Measurements from ENCODE around the gene PPP1R12B. TPM values are rescaled to one million over a fixed set of nuclear protein-coding genes. Genes with fewer than 3 reads are reported as not detected.
"Not testable (repeated sequence)": the region's sequence is repeated elsewhere in the genome, so short reads cannot be mapped to it uniquely, and the experiment has no call there.

The PPP1R12B gene
- total and polyA plus RNA-seq, 2 experiments from 2014 or later = 8.1 to 15.0 TPM

DNA sequence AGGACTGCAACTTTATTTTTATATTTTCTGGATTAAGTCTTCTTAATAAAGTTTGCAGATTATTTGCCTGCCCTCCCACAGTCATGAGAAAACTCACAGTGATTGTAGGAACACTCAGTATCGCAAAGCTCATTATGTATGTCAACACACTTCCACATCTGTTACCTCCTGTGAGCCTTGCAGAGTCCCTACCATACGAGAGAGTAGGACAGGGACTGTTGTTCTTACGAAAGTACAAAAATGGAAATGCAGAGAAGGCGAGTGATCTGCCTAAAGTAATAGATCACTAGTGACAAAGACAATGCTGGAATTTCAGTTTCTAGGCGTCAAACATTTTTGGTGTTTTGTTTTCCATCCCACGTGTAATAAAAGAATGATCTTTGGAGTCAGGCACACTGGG lies 230.1 kb downstream of the PPP1R12B start:
- Histone ChIP-seq H3K4me2 (peak overlapping the region; percentile 30), H4K20me1 (ENCODE audit: insufficient read depth, poor library complexity, severe bottlenecking) (no peaks in the 10 kb centered on the region), H3K36me3 (replicated peaks; ENCODE audit: insufficient read depth, low read depth) (no peaks in the 10 kb centered on the region), H2AFZ (no peak overlapping the region), H3K9me3 (ENCODE audit: low read depth) (no peaks in the 10 kb centered on the region), H3K4me1 (ENCODE audit: insufficient read depth) (peaks cover 35% of the 10 kb centered on the region), H3K9me2 (replicated peaks; ENCODE audit: insufficient read depth) (no peaks in the 10 kb centered on the region), H3K79me2 (no peaks in the 10 kb centered on the region), H3K4me3 (no peak overlapping the region), H3K27me3 (no peaks in the 10 kb centered on the region), H3K27ac (peak overlapping the region; percentile 64)
- DNase-seq (ENCODE audit: low spot score) = no peak
- 50% methylated on average over 6 of the region's 6 CpGs for WGBS (ENCODE audit: low lambda C conversion rate, missing lambda C conversion rate)
- TF ChIP-seq EZH2phosphoT487 (IDR thresholded peaks at IDR 0.05; ENCODE audit: low read depth, severe bottlenecking, unreplicated experiment) = no peak
- no peak for TF ChIP-seq EZH2 (IDR thresholded peaks at IDR 0.05; ENCODE audit: borderline replicate concordance)
- TF ChIP-seq, protein P1, sequence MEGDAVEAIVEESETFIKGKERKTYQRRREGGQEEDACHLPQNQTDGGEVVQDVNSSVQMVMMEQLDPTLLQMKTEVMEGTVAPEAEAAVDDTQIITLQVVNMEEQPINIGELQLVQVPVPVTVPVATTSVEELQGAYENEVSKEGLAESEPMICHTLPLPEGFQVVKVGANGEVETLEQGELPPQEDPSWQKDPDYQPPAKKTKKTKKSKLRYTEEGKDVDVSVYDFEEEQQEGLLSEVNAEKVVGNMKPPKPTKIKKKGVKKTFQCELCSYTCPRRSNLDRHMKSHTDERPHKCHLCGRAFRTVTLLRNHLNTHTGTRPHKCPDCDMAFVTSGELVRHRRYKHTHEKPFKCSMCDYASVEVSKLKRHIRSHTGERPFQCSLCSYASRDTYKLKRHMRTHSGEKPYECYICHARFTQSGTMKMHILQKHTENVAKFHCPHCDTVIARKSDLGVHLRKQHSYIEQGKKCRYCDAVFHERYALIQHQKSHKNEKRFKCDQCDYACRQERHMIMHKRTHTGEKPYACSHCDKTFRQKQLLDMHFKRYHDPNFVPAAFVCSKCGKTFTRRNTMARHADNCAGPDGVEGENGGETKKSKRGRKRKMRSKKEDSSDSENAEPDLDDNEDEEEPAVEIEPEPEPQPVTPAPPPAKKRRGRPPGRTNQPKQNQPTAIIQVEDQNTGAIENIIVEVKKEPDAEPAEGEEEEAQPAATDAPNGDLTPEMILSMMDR (IDR thresholded peaks at IDR 0.05; ENCODE audit: poor library complexity) = no peak

DNA sequence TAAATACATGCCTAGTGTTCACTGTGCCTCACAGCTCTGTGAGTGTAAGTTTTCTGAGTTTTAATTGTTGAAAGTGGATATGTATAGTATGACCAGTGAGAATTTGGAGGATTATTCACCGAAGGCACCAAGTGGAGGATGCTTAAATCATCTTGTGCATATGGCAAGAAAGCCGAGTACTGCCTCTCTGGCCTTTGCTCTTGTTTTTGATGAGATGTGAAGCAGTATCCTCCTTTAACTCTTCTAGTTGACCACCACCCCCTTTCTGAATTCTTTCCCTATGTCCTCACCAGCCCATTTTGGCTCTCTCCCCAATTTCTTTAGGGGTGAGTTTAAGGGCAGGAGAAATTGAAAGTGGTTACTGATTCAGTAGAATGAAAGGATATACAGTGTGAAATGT lies 231.3 kb downstream of the PPP1R12B start:
- H3K27me3 ChIP-seq = no peaks in the 10 kb centered on the region
- 85% methylated on average over 2 of the region's 2 CpGs for WGBS (ENCODE audit: low lambda C conversion rate, missing lambda C conversion rate)
- H3K9me3 ChIP-seq (ENCODE audit: low read depth) = no peaks in the 10 kb centered on the region
- no peaks in the 10 kb centered on the region for H4K20me1 ChIP-seq (ENCODE audit: insufficient read depth, poor library complexity, severe bottlenecking)
- H3K36me3 ChIP-seq (replicated peaks; ENCODE audit: insufficient read depth, low read depth) = no peaks in the 10 kb centered on the region
- H3K4me1 ChIP-seq (ENCODE audit: insufficient read depth) = peaks cover 35% of the 10 kb centered on the region
- no peaks in the 10 kb centered on the region for H3K79me2 ChIP-seq
- no peak overlapping the region for H3K27ac ChIP-seq
- H3K9me2 ChIP-seq (replicated peaks; ENCODE audit: insufficient read depth) = no peaks in the 10 kb centered on the region
- H3K4me3 ChIP-seq = no peak overlapping the region
- no peak overlapping the region for H2AFZ ChIP-seq
- H3K4me2 ChIP-seq = no peak overlapping the region
- DNase-seq (ENCODE audit: low spot score) = no peak
- TF ChIP-seq, protein P1 (IDR thresholded peaks at IDR 0.05; ENCODE audit: poor library complexity) = no peak
- TF ChIP-seq EZH2 (IDR thresholded peaks at IDR 0.05; ENCODE audit: borderline replicate concordance) = no peak
- no peak for TF ChIP-seq EZH2phosphoT487 (IDR thresholded peaks at IDR 0.05; ENCODE audit: low read depth, severe bottlenecking, unreplicated experiment)

DNA sequence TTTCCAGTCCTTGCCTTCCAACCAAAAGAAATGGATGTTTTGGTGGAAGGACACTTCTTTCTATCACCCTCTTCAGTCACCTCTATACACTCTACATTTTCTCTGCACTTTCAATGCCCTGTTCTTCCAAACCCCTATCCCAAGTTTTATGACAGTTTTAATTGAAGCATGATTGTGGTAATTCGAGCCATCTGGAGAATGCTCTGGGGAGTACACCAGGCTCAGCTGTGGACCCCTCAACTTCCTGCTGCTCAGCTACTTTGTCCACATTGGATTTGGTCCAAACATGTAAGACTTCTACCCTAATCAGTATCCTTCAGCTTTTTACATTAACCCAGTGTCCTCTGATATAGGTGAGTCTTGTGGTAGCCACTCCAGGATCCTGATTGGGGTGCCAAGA lies 232.1 kb downstream of the PPP1R12B start:
- no peak overlapping the region for H3K27ac ChIP-seq
- no peaks in the 10 kb centered on the region for H4K20me1 ChIP-seq (ENCODE audit: insufficient read depth, poor library complexity, severe bottlenecking)
- no peak overlapping the region for H3K4me2 ChIP-seq
- no peaks in the 10 kb centered on the region for H3K9me2 ChIP-seq (replicated peaks; ENCODE audit: insufficient read depth)
- no peak overlapping the region for H2AFZ ChIP-seq
- no peaks in the 10 kb centered on the region for H3K27me3 ChIP-seq
- H3K9me3 ChIP-seq (ENCODE audit: low read depth) = no peaks in the 10 kb centered on the region
- peaks cover 35% of the 10 kb centered on the region for H3K4me1 ChIP-seq (ENCODE audit: insufficient read depth)
- H3K4me3 ChIP-seq = no peak overlapping the region
- no peaks in the 10 kb centered on the region for H3K36me3 ChIP-seq (replicated peaks; ENCODE audit: insufficient read depth, low read depth)
- no peaks in the 10 kb centered on the region for H3K79me2 ChIP-seq
- no peak for DNase-seq (ENCODE audit: low spot score)
- WGBS (ENCODE audit: low lambda C conversion rate, missing lambda C conversion rate) = 65% methylated on average over 1 of the region's 1 CpG
- no peak for TF ChIP-seq EZH2phosphoT487 (IDR thresholded peaks at IDR 0.05; ENCODE audit: low read depth, severe bottlenecking, unreplicated experiment)
- TF ChIP-seq, protein P1 (IDR thresholded peaks at IDR 0.05; ENCODE audit: poor library complexity) = no peak
- TF ChIP-seq EZH2 (IDR thresholded peaks at IDR 0.05; ENCODE audit: borderline replicate concordance) = no peak

DNA sequence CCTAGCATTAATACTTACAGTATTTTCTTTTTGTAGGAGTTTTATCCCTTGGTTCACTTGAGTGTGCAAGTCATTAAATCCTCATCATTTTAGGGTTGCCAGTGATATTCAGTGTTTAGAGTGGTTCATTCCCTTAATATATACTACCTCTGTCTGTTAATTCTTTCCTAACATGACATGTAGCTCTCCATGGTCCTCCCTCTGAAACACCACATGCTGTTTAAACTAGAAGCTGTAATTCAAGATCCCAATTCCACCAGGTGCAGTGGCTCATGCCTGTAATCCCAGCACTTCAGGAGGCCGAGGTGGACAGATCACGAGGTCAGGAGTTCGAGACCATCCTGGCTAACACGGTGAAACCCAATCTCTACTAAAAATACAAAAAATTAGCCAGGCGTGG lies 233.9 kb downstream of the PPP1R12B start:
- H3K9me3 ChIP-seq (ENCODE audit: low read depth); H3K27ac ChIP-seq: not testable (repeated sequence)
- WGBS (ENCODE audit: low lambda C conversion rate, missing lambda C conversion rate) = 92% methylated on average over 5 of the region's 5 CpGs

More for the DNA sequence above, 233.9 kb downstream of the PPP1R12B start:
- not testable (repeated sequence) for H3K4me3 ChIP-seq; H3K4me2 ChIP-seq; H3K27me3 ChIP-seq; H2AFZ ChIP-seq; H3K9me2 ChIP-seq (replicated peaks; ENCODE audit: insufficient read depth); DNase-seq (ENCODE audit: low spot score); H3K79me2 ChIP-seq; H3K36me3 ChIP-seq (replicated peaks; ENCODE audit: insufficient read depth, low read depth); H4K20me1 ChIP-seq (ENCODE audit: insufficient read depth, poor library complexity, severe bottlenecking)
- peaks cover 38% of the 10 kb centered on the region for H3K4me1 ChIP-seq (ENCODE audit: insufficient read depth)
